CD8-positive, alpha-beta memory T cell (primary cell): ENCODE measurements around the gene UGGT2. TPM values are rescaled to one million over a fixed set of nuclear protein-coding genes. Genes with fewer than 3 reads are reported as not detected.
"Not testable (repeated sequence)": the region's sequence is repeated elsewhere in the genome, so short reads cannot be mapped to it uniquely, and the experiment has no call there.

Source experiments
- CTCF ChIA-PET: fragments of 350-600 bp; sonication (Branson Sonifier 250); formaldehyde crosslinking; loops from one replicate; lab custom pipeline; 2021; ENCODE audit warnings: antibody characterized with exemption; lab: Charles Lee
- POLR2A ChIA-PET: fragments of 350-600 bp; sonication (Branson Sonifier 250); formaldehyde crosslinking; loops from one replicate; lab custom pipeline; 2021; ENCODE audit warnings: antibody characterized with exemption; lab: Charles Lee
- DNase-seq, 5 donors: peaks; one replicate each; pipeline versions ENCODE4 v3.0.0 to v3.0.0-alpha.2; 2020 to 2022; ENCODE audit warnings: mixed read lengths in 1 of 5
- H3K27ac ChIP-seq: one replicate; pipeline ENCODE4 v1.7.0; 2013; ENCODE audit warnings: low read depth, mild to moderate bottlenecking, low read length, moderate library complexity
- H3K27me3 ChIP-seq: 2 replicates; pipeline ENCODE4 v1.7.0; 2013; ENCODE audit warnings: low read length, mild to moderate bottlenecking; ENCODE audit not compliant: insufficient read depth, poor library complexity, severe bottlenecking
- H3K36me3 ChIP-seq: 2 replicates; pipeline ENCODE4 v1.7.0; 2013; ENCODE audit warnings: mild to moderate bottlenecking, low read length, moderate library complexity; ENCODE audit not compliant: insufficient read depth
- H3K4me1 ChIP-seq: 2 replicates; pipeline ENCODE4 v1.7.0; 2013; ENCODE audit warnings: mild to moderate bottlenecking, low read length, moderate library complexity; ENCODE audit not compliant: insufficient read depth
- H3K4me3 ChIP-seq: 2 replicates; pipeline ENCODE4 v1.7.0; 2013; ENCODE audit warnings: mild to moderate bottlenecking, low read length
- H3K9me3 ChIP-seq: 2 replicates; pipeline ENCODE4 v1.7.0; 2013; ENCODE audit warnings: mild to moderate bottlenecking, low read length
- H3K27ac Mint-ChIP-seq, 8 donors: one replicate each; pipeline ENCODE4 v1.8.0; 2020 to 2021; ENCODE audit warnings: mixed read lengths in 8 of 8, mild to moderate bottlenecking in 6 of 8, inconsistent platforms in 3 of 8, moderate library complexity in 3 of 8
- H3K27me3 Mint-ChIP-seq, 2 donors: one replicate each; pipeline ENCODE4 v1.8.0; 2020 to 2021; ENCODE audit warnings: mixed read lengths in 2 of 2, mild to moderate bottlenecking in 1 of 2, moderate library complexity in 1 of 2
- H3K36me3 Mint-ChIP-seq, 3 donors: one replicate each; pipeline ENCODE4 v1.8.0; 2020 to 2021; ENCODE audit warnings: mixed read lengths in 3 of 3, inconsistent platforms in 1 of 3, mild to moderate bottlenecking in 1 of 3
- H3K4me1 Mint-ChIP-seq, 3 donors: one replicate each; pipeline ENCODE4 v1.8.0; 2020 to 2021; ENCODE audit warnings: mixed read lengths in 3 of 3, inconsistent platforms in 1 of 3, mild to moderate bottlenecking in 1 of 3
- H3K4me3 Mint-ChIP-seq, 7 donors: one replicate each; pipeline ENCODE4 v1.8.0; 2020 to 2021; ENCODE audit warnings: mixed read lengths in 7 of 7, mild to moderate bottlenecking in 6 of 7, moderate library complexity in 4 of 7, inconsistent platforms in 2 of 7
- H3K9me3 Mint-ChIP-seq, 5 donors: one replicate each; pipeline ENCODE4 v1.8.0; 2020 to 2022; ENCODE audit warnings: mixed read lengths in 5 of 5, mild to moderate bottlenecking in 3 of 5, moderate library complexity in 2 of 5, inconsistent platforms in 1 of 5
- polyA plus RNA-seq: library from polyadenylated mRNA; unstranded; fragments of 300-500 nt; fragmentation: Illumina TruSeq; gene quantifications from one replicate; pipeline ENCODE4 v1.2.3, GENCODE V29; 2021
- total RNA-seq, 2 experiments: library from RNA; stranded (reverse); gene quantifications; one replicate each; pipeline ENCODE4 v1.2.3, GENCODE V29; 2021

Gene UGGT2
- total and polyA plus RNA-seq, 3 experiments from 2014 or later: 0.13 to 0.20 TPM; not detected in 1

GRCh38 chr13:95954266-95954665 is 98.9 kb downstream of the UGGT2 start:
- Mint-ChIP-seq H3K4me3 (no peak overlapping the region), H3K36me3 (no peaks in the 10 kb centered on the region), H3K27me3 (no peaks in the 10 kb centered on the region), H3K4me1 (no peaks in the 10 kb centered on the region), H3K27ac (peak overlapping the region in 1 of 8 donors; percentile 68), H3K9me3 (peaks cover 1 to 14% (median 5%) of the 10 kb centered on the region in 5 donors)
- no peaks in the 10 kb centered on the region for H3K4me1 ChIP-seq
- DNase-seq: no peak
- no peak overlapping the region for H3K27ac ChIP-seq
- no peaks in the 10 kb centered on the region for H3K36me3 ChIP-seq
- H3K9me3 ChIP-seq: no peaks in the 10 kb centered on the region
- ChIA-PET POLR2A (no interaction called here), CTCF (no interaction called here)
- H3K27me3 ChIP-seq: no peaks in the 10 kb centered on the region
- no peak overlapping the region for H3K4me3 ChIP-seq

DNA sequence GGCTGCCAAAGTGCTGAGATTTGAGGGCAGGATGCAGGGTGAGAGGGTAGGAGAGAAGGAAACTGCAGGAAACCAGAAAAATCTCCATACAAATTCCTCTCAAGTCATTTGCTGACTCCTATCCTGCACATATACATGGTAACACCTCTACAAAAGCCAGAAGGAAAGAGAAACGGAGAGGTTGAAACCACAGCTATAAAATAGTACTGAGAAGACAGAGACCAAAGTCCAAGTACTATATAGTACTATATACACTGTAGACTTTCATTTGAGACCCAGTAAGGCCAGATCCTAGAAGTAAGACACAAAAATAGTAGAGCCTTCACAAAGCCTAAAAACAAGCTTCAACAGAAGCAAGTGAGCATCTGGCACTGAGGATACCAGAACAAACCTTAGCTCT is 103.1 kb downstream of the UGGT2 start:
- DNase-seq: no peak
- Histone ChIP-seq H3K36me3 (no peaks in the 10 kb centered on the region), H3K27ac (no peak overlapping the region), H3K9me3 (no peaks in the 10 kb centered on the region), H3K4me1 (no peaks in the 10 kb centered on the region), H3K4me3 (no peak overlapping the region), H3K27me3 (no peaks in the 10 kb centered on the region)
- CTCF ChIA-PET: no interaction called here
- H3K9me3 Mint-ChIP-seq: peaks cover 0 to 7% (median 3%) of the 10 kb centered on the region in 5 donors
- H3K27ac Mint-ChIP-seq: no peak overlapping the region
- no peak overlapping the region for H3K4me3 Mint-ChIP-seq
- no peaks in the 10 kb centered on the region for H3K4me1 Mint-ChIP-seq
- H3K27me3 Mint-ChIP-seq: no peaks in the 10 kb centered on the region
- POLR2A ChIA-PET: no interaction called here
- no peaks in the 10 kb centered on the region for H3K36me3 Mint-ChIP-seq

GRCh38 chr13:95948656-95949055 is 104.5 kb downstream of the UGGT2 start:
- Mint-ChIP-seq H3K4me1 (no peaks in the 10 kb centered on the region), H3K27me3 (no peaks in the 10 kb centered on the region), H3K4me3 (no peak overlapping the region), H3K9me3 (peaks cover 0 to 7% (median 3%) of the 10 kb centered on the region in 5 donors), H3K27ac (no peak overlapping the region), H3K36me3 (no peaks in the 10 kb centered on the region)
- H3K4me3 ChIP-seq: no peak overlapping the region
- ChIA-PET POLR2A (no interaction called here), CTCF (no interaction called here)
- no peaks in the 10 kb centered on the region for H3K4me1 ChIP-seq
- no peak for DNase-seq
- H3K36me3 ChIP-seq: no peaks in the 10 kb centered on the region
- H3K27me3 ChIP-seq: no peaks in the 10 kb centered on the region
- no peak overlapping the region for H3K27ac ChIP-seq
- H3K9me3 ChIP-seq: no peaks in the 10 kb centered on the region

- Mint-ChIP-seq H3K9me3 (peaks cover 0 to 12% (median 4%) of the 10 kb centered on the region in 5 donors), H3K36me3 (no peaks in the 10 kb centered on the region), H3K27ac (no peak overlapping the region), H3K4me1 (no peaks in the 10 kb centered on the region), H3K27me3 (no peaks in the 10 kb centered on the region), H3K4me3 (no peak overlapping the region)
- CTCF ChIA-PET: no interaction called here
- H3K9me3 ChIP-seq: no peaks in the 10 kb centered on the region
- POLR2A ChIA-PET: no interaction called here
- H3K27ac ChIP-seq: no peak overlapping the region
- no peaks in the 10 kb centered on the region for H3K36me3 ChIP-seq
- no peak overlapping the region for H3K4me3 ChIP-seq
- no peaks in the 10 kb centered on the region for H3K4me1 ChIP-seq
- no peak for DNase-seq
- H3K27me3 ChIP-seq: no peaks in the 10 kb centered on the region
These were observed 115.4 kb downstream of the UGGT2 start for GRCh38 chr13:95937714-95938320.

DNA sequence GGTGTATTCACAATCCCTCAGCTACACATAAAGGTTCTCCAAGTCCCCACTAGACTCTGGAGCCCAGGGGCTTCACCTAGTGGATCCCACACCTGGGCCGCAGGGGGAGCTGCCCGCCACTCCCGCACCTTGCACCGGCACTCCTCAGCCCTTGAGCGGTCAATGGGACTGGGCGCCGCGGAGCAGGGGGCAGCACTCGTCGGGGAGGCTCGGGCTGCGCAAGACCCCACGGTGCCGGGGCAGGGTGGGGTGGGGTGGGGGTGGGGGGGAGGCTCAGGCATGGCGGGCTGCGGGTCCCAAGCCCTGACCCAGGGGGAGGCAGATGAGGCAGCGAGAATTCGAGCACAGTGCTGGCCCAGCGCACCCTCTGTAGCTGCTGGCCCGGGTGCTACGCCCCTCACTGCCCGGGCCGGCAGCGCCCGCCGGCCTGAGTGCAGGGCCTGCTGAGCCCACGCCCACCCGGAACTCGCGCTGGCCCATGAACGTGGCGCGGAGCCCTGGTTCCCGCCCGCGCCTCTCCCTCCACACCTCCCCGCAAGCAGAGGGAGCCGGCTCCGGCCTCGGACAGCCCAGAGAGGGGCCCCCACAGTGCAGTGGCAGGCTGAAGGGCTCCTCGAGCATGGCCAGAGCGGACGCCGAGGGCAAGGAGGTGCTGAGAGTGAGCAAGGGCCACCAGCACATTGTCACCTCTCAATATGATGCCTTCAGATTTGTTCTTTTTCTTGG is 121.7 kb downstream of the UGGT2 start:
- Mint-ChIP-seq H3K36me3 (no peaks in the 10 kb centered on the region), H3K4me1 (no peaks in the 10 kb centered on the region), H3K27ac (no peak overlapping the region), H3K4me3 (no peak overlapping the region), H3K9me3 (peaks cover 9 to 33% (median 26%) of the 10 kb centered on the region in 5 donors), H3K27me3 (no peaks in the 10 kb centered on the region)
- Histone ChIP-seq H3K4me3 (no peak overlapping the region), H3K27me3 (no peaks in the 10 kb centered on the region), H3K9me3 (no peaks in the 10 kb centered on the region), H3K27ac (no peak overlapping the region), H3K4me1 (no peaks in the 10 kb centered on the region), H3K36me3 (no peaks in the 10 kb centered on the region)
- ChIA-PET POLR2A (no interaction called here), CTCF (no interaction called here)
- no peak for DNase-seq

- no peaks in the 10 kb centered on the region for H3K4me1 Mint-ChIP-seq
- Histone ChIP-seq H3K4me1 (no peaks in the 10 kb centered on the region), H3K9me3 (no peaks in the 10 kb centered on the region), H3K36me3 (no peaks in the 10 kb centered on the region), H3K27me3 (no peaks in the 10 kb centered on the region), H3K27ac (no peak overlapping the region), H3K4me3 (no peak overlapping the region)
- no peak for DNase-seq
- H3K27ac Mint-ChIP-seq: no peak overlapping the region
- ChIA-PET CTCF (no interaction called here), POLR2A (no interaction called here)
- H3K4me3 Mint-ChIP-seq: no peak overlapping the region
- H3K36me3 Mint-ChIP-seq: no peaks in the 10 kb centered on the region
- no peaks in the 10 kb centered on the region for H3K27me3 Mint-ChIP-seq
- H3K9me3 Mint-ChIP-seq: peaks cover 9 to 29% (median 22%) of the 10 kb centered on the region in 5 donors
These were observed 123.8 kb downstream of the UGGT2 start for GRCh38 chr13:95929430-95929829.

DNA sequence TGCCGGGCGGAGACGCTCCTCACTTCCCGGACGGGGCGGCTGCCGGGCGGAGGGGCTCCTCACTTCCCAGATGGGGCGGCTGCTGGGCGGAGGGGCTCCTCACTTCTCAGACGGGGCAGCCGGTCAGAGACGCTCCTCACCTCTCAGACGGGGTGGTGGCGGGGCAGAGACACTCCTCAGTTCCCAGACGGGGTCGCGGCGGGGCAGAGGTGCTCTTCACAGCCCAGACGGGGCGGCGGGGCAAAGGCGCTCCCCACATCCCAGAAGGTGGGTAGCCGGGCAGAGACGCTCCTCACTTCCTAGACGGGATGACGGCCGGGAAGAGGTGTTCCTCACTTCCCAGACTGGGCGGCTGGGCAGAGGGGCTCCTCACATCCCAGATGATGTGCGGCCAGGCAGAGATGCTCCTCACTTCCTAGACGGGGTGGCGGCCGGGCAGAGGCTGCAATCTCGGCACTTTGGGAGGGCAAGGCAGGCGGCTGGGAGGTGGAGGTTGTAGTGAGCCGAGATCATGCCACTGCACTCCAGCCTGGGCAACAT is 124.8 kb downstream of the UGGT2 start:
- H3K27ac ChIP-seq, CTCF ChIA-PET, H3K27ac Mint-ChIP-seq, H3K4me3 Mint-ChIP-seq, H3K27me3 Mint-ChIP-seq, H3K36me3 ChIP-seq, H3K4me1 Mint-ChIP-seq, H3K4me1 ChIP-seq, H3K36me3 Mint-ChIP-seq, H3K9me3 ChIP-seq, H3K27me3 ChIP-seq, POLR2A ChIA-PET, H3K4me3 ChIP-seq: not testable (repeated sequence)
- peaks cover 9 to 28% (median 22%) of the 10 kb centered on the region in 5 donors for H3K9me3 Mint-ChIP-seq
- DNase-seq: peak in 1 of 5 donors; percentile 32

GRCh38 chr13:95926231-95926630 is 127.0 kb downstream of the UGGT2 start:
- Mint-ChIP-seq H3K4me1 (no peaks in the 10 kb centered on the region), H3K27me3 (no peaks in the 10 kb centered on the region), H3K4me3 (no peak overlapping the region), H3K9me3 (peaks cover 6 to 25% (median 18%) of the 10 kb centered on the region in 5 donors), H3K36me3 (no peaks in the 10 kb centered on the region), H3K27ac (no peak overlapping the region)
- DNase-seq: no peak
- CTCF ChIA-PET: no interaction called here
- Histone ChIP-seq H3K27ac (no peak overlapping the region), H3K4me1 (no peaks in the 10 kb centered on the region), H3K4me3 (no peak overlapping the region), H3K9me3 (no peaks in the 10 kb centered on the region), H3K36me3 (no peaks in the 10 kb centered on the region), H3K27me3 (no peaks in the 10 kb centered on the region)
- POLR2A ChIA-PET: no interaction called here
